OCI-LY1 (cell line): ENCODE data around the gene RPS18.

ENCODE experiments used
- EZH2 ChIP-seq: fragments of 200-600 bp; sonication (generic), shearing (Covaris generic); IDR thresholded peaks from 2 replicates; pipeline ENCODE4 v1.8.0; 2017; ENCODE audit warnings: borderline replicate concordance, mixed run types, mild to moderate bottlenecking, antibody characterized with exemption, low read length, moderate library complexity, mixed read lengths
- TF ChIP-seq, protein P1 (sequence below): fragments of 200-600 bp; sonication (generic), shearing (Covaris generic); IDR thresholded peaks from 2 replicates; pipeline ENCODE4 v1.5.1; 2017; ENCODE audit warnings: mild to moderate bottlenecking, antibody characterized with exemption, low read length, moderate library complexity, mixed read lengths

DNA sequence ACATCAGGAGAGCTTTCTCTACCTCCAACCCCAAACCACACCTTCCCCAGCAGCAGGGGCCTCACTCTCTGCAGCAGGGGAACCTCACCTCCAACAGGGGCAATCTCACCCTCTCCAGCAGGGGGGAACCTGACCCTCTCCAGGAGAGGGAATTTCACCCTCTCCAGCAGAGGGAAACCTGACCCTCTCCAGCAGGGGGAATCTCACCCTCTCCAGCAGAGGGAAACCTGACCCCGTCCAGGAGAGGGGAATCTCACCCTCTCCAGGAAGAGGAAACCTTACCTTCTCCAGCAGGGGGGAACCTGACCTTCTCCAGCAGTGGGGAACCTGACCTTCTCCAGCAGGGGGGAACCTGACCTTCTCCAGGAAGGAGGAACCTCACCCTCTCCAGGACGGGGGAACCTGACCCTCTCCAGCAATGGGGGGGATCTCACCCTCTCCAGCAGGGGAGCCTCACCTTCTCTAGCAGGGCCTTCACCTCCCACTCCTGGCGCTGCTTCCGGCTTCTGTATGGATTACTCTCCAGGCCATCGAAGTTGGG is 8.2 kb downstream of the RPS18 start:
- TF ChIP-seq, protein P1, sequence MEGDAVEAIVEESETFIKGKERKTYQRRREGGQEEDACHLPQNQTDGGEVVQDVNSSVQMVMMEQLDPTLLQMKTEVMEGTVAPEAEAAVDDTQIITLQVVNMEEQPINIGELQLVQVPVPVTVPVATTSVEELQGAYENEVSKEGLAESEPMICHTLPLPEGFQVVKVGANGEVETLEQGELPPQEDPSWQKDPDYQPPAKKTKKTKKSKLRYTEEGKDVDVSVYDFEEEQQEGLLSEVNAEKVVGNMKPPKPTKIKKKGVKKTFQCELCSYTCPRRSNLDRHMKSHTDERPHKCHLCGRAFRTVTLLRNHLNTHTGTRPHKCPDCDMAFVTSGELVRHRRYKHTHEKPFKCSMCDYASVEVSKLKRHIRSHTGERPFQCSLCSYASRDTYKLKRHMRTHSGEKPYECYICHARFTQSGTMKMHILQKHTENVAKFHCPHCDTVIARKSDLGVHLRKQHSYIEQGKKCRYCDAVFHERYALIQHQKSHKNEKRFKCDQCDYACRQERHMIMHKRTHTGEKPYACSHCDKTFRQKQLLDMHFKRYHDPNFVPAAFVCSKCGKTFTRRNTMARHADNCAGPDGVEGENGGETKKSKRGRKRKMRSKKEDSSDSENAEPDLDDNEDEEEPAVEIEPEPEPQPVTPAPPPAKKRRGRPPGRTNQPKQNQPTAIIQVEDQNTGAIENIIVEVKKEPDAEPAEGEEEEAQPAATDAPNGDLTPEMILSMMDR, result peak; percentile 49
- no peak for TF ChIP-seq EZH2
